ENCODE data around the gene VMAC.
"Not testable (repeated sequence)": the region's sequence is repeated elsewhere in the genome, so short reads cannot be mapped to it uniquely, and the experiment has no call there.

Gene VMAC

GRCh38 chr19:5904352-5905113, at the start of gene VMAC:
TSS of gene VMAC (plus strand) at chr19:5904872. CDS start at chr19:5904891, 19 bp downstream.
- peak; percentile 100 for DNase-seq

- not testable (repeated sequence) for DNase-seq
Observed at GRCh38 chr19:5855151-5855550, 49.5 kb upstream of the VMAC start.

- no peak for DNase-seq
Observed at GRCh38 chr19:5857203-5858081, 47.2 kb upstream of the VMAC start.

- no peak for DNase-seq
Observed at GRCh38 chr19:5863030-5863665, 41.5 kb upstream of the VMAC start.

- no peak for DNase-seq
Observed at GRCh38 chr19:5864013-5864720, 40.5 kb upstream of the VMAC start.

GRCh38 chr19:5864725-5865486, 39.8 kb upstream of the VMAC start:
- no peak for DNase-seq

- no peak for DNase-seq
Observed at GRCh38 chr19:5865772-5866171, 38.9 kb upstream of the VMAC start.

GRCh38 chr19:5867201-5868136, 37.2 kb upstream of the VMAC start:
- no peak for DNase-seq

GRCh38 chr19:5870986-5871394, 33.7 kb upstream of the VMAC start:
- no peak for DNase-seq

- no peak for DNase-seq
Observed at GRCh38 chr19:5873617-5874199, 31.0 kb upstream of the VMAC start.

- not testable (repeated sequence) for DNase-seq
Observed at GRCh38 chr19:5874496-5874895, 30.2 kb upstream of the VMAC start.

- DNase-seq = no peak
Observed at GRCh38 chr19:5877427-5877826, 27.2 kb upstream of the VMAC start.

- DNase-seq = no peak
Observed at GRCh38 chr19:5877882-5878281, 26.8 kb upstream of the VMAC start.

- no peak for DNase-seq
Observed at GRCh38 chr19:5880196-5880595, 24.5 kb upstream of the VMAC start.

- DNase-seq = no peak
Observed at GRCh38 chr19:5880604-5881078, 24.0 kb upstream of the VMAC start.

- DNase-seq = no peak
Observed at GRCh38 chr19:5881543-5882299, 23.0 kb upstream of the VMAC start.

- no peak for DNase-seq
Observed at GRCh38 chr19:5882421-5882968, 22.2 kb upstream of the VMAC start.

- not testable (repeated sequence) for DNase-seq
Observed at GRCh38 chr19:5883157-5883873, 21.4 kb upstream of the VMAC start.

All from activated CD4-positive, alpha-beta T cell treated with anti-CD3 and anti-CD28 coated beads, Interleukin-2, amount 50 U/mL, for 16 hours (primary cell).